Immature natural killer cell (primary cell): ENCODE measurements around the gene ATXN1L. TPM values are rescaled to one million over a fixed set of nuclear protein-coding genes. Genes with fewer than 3 reads are reported as not detected.
A peak's percentile ranks its signal among the peaks of the same experiment; 100 is the strongest.
"Not testable (repeated sequence)": the region's sequence is repeated elsewhere in the genome, so short reads cannot be mapped to it uniquely, and the experiment has no call there.

ENCODE experiments used
- DNase-seq, 3 donors: peaks; one replicate each; pipeline ENCODE4 v3.0.0; 2022; ENCODE audit warnings: mixed read lengths in 1 of 3
- H3K27ac Mint-ChIP-seq, 6 donors: one replicate each; pipeline ENCODE4 v1.8.0; 2020; ENCODE audit warnings: mixed read lengths in 6 of 6, mild to moderate bottlenecking in 5 of 6, inconsistent platforms in 4 of 6, moderate library complexity in 3 of 6
- H3K27me3 Mint-ChIP-seq, 3 donors: one replicate each; pipeline ENCODE4 v1.8.0; 2020 to 2021; ENCODE audit warnings: low read depth in 3 of 3, mild to moderate bottlenecking in 3 of 3, mixed read lengths in 3 of 3, moderate library complexity in 3 of 3, inconsistent platforms in 1 of 3
- H3K36me3 Mint-ChIP-seq, 3 donors: one replicate each; pipeline ENCODE4 v1.8.0; 2020; ENCODE audit warnings: mixed read lengths in 3 of 3, inconsistent platforms in 2 of 3, mild to moderate bottlenecking in 2 of 3
- H3K4me1 Mint-ChIP-seq, 2 donors: one replicate each; pipeline ENCODE4 v1.8.0; 2020; ENCODE audit warnings: inconsistent platforms in 2 of 2, mild to moderate bottlenecking in 2 of 2, mixed read lengths in 2 of 2, moderate library complexity in 1 of 2
- H3K4me3 Mint-ChIP-seq, 5 donors: one replicate each; pipeline ENCODE4 v1.8.0; 2020; ENCODE audit warnings: mild to moderate bottlenecking in 5 of 5, mixed read lengths in 5 of 5, inconsistent platforms in 3 of 5, moderate library complexity in 3 of 5
- H3K9me3 Mint-ChIP-seq, 6 donors: one replicate each; pipeline ENCODE4 v1.8.0; 2020; ENCODE audit warnings: mild to moderate bottlenecking in 6 of 6, mixed read lengths in 6 of 6, inconsistent platforms in 4 of 6, moderate library complexity in 3 of 6
- polyA plus RNA-seq, 3 donors: library from polyadenylated mRNA; unstranded; fragments of 300-500 nt; fragmentation: Illumina TruSeq; gene quantifications; one replicate each; pipeline ENCODE4 v1.2.3, GENCODE V29; 2021

The ATXN1L gene, protein sequence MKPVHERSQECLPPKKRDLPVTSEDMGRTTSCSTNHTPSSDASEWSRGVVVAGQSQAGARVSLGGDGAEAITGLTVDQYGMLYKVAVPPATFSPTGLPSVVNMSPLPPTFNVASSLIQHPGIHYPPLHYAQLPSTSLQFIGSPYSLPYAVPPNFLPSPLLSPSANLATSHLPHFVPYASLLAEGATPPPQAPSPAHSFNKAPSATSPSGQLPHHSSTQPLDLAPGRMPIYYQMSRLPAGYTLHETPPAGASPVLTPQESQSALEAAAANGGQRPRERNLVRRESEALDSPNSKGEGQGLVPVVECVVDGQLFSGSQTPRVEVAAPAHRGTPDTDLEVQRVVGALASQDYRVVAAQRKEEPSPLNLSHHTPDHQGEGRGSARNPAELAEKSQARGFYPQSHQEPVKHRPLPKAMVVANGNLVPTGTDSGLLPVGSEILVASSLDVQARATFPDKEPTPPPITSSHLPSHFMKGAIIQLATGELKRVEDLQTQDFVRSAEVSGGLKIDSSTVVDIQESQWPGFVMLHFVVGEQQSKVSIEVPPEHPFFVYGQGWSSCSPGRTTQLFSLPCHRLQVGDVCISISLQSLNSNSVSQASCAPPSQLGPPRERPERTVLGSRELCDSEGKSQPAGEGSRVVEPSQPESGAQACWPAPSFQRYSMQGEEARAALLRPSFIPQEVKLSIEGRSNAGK
- 10 to 100 TPM in 1 of 3 donors, 1 to 10 TPM in 2; 9.6 to 18.6 (median 9.8) TPM for polyA plus RNA-seq

DNA sequence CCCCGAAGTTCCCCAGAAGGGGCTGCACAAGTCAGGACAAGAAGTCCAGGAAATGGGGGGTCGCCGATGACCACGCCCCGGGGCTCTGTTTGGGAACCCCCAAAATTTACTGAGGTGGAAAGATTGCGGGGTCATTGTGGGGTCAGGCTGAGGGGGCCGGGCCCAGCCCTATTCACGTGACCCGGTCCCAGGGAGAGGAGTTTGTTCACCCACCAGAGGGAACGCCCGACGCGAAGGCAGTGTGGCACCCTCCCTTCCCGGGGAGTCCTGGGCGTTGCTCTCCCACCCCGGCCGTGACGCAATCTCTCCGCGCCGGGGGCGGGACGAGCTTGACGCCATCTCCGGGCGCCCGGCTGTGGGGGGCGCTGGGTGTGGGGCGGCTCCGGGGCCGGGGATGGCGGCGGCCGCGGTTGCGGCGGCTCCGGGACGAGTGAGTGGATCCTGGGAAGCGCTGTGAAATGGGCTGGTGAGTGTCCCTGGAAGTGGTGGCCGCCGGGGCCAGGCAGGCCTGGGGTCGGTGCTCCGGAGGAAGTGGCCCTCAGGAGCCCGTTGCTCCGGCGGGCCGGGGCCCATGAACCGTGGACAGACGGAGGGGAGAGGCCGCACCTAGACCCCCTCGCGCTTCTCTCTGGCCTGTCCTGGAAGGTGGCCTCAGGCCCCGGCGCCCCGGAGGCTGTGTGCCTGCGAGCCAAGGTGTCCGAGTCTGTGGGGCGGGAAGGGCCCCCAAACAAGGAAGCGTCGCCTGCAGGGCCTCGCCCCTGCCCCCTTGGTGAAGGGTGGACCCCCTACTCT is at the start of gene ATXN1L:
Gene ATXN1L, plus strand, starts transcription at position 338 of the 792 bp plus-strand sequence. CDS start 3,765 bp downstream, outside the sequence.
- peak; percentile 93 to 94 (median 94) for DNase-seq
- Mint-ChIP-seq H3K27ac (peak within 1 kb of the TSS; percentile 91 to 96 (median 94)), H3K27me3 (peaks cover 8 to 14% (median 9%) of the 10 kb centered on the region in 3 donors), H3K36me3 (peaks cover 8 to 19% (median 16%) of the 10 kb centered on the region in 3 donors), H3K4me3 (peak within 1 kb of the TSS; percentile 90 to 92 (median 91)), H3K4me1 (peaks cover 33 to 35% of the 10 kb centered on the region in 2 donors), H3K9me3 (no peaks in the 10 kb centered on the region)

DNA sequence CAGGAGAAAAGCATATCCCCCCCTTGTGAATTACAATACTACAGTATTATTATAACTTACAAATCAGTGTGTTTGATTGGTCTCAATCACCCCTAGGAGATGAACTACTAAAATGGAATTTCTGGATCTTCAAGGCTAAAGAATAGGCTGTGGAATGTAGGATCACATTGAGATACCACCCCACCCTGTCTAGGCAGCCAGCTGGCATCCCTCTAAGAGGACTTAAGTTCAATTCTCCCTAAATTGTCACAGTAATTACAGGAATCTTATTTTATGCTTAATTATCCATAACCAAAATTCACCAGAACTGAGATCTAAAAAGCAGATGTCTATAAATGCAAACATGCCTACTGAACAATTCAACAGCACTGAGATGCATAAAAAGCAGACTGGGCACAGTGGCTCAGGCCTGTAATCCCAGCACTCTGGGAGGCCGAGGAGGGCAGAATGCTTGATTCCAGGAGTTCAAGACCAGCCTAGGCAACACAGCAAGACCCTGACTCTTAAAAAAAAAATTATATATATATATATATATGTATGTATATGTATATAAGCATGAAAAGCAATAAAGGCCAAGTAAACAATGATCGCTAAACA is 49.2 kb upstream of the ATXN1L start:
- H3K9me3 Mint-ChIP-seq = no peaks in the 10 kb centered on the region
- H3K27me3 Mint-ChIP-seq = peaks cover 0 to 6% (median 0%) of the 10 kb centered on the region in 3 donors
- peak overlapping the region in 3 of 6 donors; percentile 15 to 59 (median 15) for H3K27ac Mint-ChIP-seq
- DNase-seq = no peak
- no peak overlapping the region for H3K4me3 Mint-ChIP-seq
- H3K4me1 Mint-ChIP-seq = peaks cover 49 to 55% of the 10 kb centered on the region in 2 donors
- peaks cover 0 to 6% (median 0%) of the 10 kb centered on the region in 3 donors for H3K36me3 Mint-ChIP-seq

DNA sequence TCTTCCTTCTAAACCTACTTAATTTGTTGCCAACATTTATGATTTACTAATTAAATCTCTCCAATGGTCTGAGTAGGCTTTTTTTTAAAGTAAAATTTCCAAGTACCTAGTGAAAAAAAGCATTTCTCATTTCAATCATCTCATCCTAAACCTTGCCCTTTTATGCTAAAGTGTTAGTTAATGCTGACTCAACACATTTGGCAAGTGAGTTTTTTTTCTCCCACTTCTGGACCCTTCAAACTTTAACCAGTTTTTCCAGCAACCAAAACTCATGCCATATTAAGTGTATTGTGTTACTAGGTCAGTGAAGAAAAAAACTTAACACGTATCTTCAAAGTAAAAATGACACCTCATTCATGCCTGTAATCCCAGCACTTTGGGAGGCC is 42.5 kb upstream of the ATXN1L start:
- Mint-ChIP-seq H3K4me1 (peaks cover 32 to 34% of the 10 kb centered on the region in 2 donors), H3K27me3 (peaks cover 3 to 15% (median 8%) of the 10 kb centered on the region in 3 donors), H3K36me3 (peaks cover 0 to 3% (median 0%) of the 10 kb centered on the region in 3 donors), H3K9me3 (no peaks in the 10 kb centered on the region), H3K4me3 (no peak overlapping the region), H3K27ac (peak overlapping the region in 2 of 6 donors; percentile 7 to 73)
- DNase-seq = no peak

DNA sequence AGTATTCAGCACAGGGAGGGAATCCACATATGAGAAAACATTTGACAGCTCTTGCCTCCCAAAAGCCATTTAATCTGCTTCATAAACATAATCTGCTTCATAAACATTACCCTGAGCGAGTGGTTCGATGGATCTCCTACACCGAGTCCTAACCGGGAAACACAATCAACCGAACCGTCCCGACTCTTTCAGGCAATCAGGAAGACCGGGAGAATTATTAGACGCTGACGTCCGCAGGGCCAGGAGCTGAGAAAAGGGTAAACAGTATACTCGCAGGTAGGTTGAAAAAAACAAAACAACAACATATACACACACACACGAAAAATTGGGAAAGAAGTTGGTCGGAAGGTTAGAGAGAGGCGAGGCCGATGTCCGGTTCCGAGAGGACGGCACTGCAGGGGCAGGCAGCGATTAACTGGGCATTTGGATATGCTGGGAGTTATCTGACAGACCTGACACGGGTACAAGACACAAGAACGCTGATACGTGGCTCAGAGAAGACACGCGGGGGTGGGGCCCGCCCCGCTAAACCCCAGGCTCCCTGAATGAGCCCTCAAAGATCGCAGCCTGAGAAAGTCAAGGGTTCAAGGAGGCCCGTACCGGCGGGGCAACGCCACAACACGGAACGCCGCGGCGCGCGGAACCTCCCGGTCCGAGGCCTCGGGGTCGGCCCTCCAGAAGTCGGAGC is 37.7 kb upstream of the ATXN1L start:
- no peaks in the 10 kb centered on the region for H3K9me3 Mint-ChIP-seq
- H3K36me3 Mint-ChIP-seq = peaks cover 0 to 3% (median 0%) of the 10 kb centered on the region in 3 donors
- no peak for DNase-seq
- peak overlapping the region; percentile 96 to 100 (median 98) for H3K27ac Mint-ChIP-seq
- H3K4me3 Mint-ChIP-seq = peak overlapping the region; percentile 91 to 98 (median 93)
- peaks cover 38 to 39% of the 10 kb centered on the region in 2 donors for H3K4me1 Mint-ChIP-seq
- peaks cover 8 to 23% (median 20%) of the 10 kb centered on the region in 3 donors for H3K27me3 Mint-ChIP-seq

DNA sequence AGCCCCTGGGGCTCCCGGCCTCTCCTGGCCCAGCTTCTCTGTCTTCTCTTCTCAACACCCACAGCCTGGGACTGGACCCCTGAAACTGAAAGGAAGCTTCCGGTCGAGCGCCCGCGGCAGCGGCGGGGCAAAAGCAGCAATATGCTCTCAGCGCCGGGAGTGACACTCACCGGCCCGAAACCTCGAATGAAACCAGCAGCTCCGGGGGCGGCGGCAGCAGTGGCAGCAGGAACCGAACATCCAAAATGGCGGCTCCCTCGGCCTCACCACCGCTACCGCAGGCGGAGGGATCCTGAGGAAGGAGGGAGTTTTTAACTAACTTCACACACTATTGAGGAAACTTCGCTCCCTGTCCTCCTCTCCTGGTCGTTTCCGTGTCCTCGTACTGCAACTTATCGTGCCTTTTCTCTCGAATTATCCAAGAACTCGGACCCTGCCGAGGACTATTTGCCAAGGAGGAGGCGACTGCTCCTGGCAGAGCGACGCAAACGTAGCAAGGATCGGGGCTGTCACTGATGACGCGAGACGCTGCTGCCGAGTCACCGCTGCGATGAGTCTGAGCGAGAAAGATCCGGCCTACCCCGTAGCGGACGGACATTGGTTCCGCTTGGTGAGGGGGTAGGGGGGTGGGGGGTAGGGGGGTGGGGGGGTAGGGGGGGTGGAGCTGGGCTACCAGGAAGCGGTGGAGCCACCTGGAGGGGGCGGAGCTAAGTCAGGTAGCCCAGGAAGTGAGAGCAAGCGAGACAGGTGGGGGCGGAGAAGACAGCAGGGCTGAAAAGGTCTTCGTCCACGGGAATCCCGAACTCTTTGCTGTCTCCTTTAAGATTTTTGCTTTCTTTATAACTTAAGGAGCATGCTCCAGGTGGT is 37.0 kb upstream of the ATXN1L start, which contains the start of gene AP1G1:
Gene AP1G1, minus strand, starts transcription at position 242 of the 867 bp plus-strand sequence. CDS start 19,355 bp downstream, outside the sequence.
- Mint-ChIP-seq H3K4me3 (peak within 1 kb of the TSS; percentile 91 to 98 (median 93)), H3K9me3 (no peaks in the 10 kb centered on the region), H3K4me1 (peaks cover 33 to 34% of the 10 kb centered on the region in 2 donors), H3K27ac (peak within 1 kb of the TSS; percentile 96 to 100 (median 98)), H3K36me3 (no peaks in the 10 kb centered on the region), H3K27me3 (peaks cover 8 to 23% (median 20%) of the 10 kb centered on the region in 3 donors)
- DNase-seq = peak; percentile 91 to 95 (median 95)

DNA sequence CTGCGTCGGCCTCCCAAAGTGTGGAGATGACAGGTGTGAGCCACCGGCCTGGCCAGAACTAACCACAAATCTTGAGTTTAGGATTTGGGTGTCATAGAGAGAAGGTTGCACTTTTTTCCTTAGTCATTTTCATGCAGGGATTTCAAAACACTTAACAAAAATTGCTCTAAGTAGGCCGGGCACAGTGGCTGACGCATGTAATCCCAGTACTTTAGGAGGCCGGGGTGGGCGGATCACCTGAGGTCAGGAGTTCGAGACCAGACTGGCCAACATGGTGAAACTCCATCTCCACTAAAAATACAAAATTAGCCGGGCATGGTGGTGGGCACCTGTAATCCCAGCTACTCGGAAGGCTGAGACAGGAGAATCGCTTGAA is 35.6 kb upstream of the ATXN1L start:
- not testable (repeated sequence) for H3K9me3 Mint-ChIP-seq, H3K36me3 Mint-ChIP-seq, DNase-seq
- peak overlapping the region; percentile 7 to 93 (median 43) for H3K4me3 Mint-ChIP-seq
- H3K27me3 Mint-ChIP-seq = peaks cover 7 to 22% (median 20%) of the 10 kb centered on the region in 3 donors
- H3K4me1 Mint-ChIP-seq = peaks cover 31 to 33% of the 10 kb centered on the region in 2 donors
- peak overlapping the region; percentile 45 to 100 (median 98) for H3K27ac Mint-ChIP-seq

DNA sequence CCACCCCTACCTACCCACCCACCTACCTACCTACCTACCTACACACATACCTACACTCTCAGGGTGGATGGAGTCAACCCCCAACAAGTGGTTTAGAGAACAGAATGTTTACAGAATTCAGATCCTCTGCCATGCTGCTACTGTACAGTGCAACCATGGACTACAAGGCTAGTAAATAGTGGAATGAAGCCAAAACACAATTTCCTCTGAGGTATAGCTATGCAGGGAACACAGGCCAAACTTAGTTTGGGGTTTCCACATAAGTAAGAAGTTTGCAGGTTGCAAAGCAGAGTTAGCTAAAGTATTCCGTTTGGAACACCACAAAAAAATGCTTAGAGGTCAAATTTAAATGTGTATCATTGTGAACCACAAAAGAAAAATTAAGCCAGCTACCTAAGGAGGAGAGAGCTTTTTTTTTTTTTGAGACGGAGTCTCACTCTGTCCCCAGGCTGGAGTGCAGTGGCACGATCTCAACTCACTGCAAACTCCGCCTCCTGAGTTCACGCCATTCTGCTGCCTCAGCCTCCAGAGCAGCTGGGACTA is 34.4 kb upstream of the ATXN1L start:
- peaks cover 27% of the 10 kb centered on the region in 2 donors for H3K4me1 Mint-ChIP-seq
- no peak for DNase-seq
- H3K27me3 Mint-ChIP-seq = peaks cover 6 to 22% (median 20%) of the 10 kb centered on the region in 3 donors
- no peaks in the 10 kb centered on the region for H3K9me3 Mint-ChIP-seq
- H3K36me3 Mint-ChIP-seq = no peaks in the 10 kb centered on the region
- no peak overlapping the region for H3K27ac Mint-ChIP-seq
- no peak overlapping the region for H3K4me3 Mint-ChIP-seq

DNA sequence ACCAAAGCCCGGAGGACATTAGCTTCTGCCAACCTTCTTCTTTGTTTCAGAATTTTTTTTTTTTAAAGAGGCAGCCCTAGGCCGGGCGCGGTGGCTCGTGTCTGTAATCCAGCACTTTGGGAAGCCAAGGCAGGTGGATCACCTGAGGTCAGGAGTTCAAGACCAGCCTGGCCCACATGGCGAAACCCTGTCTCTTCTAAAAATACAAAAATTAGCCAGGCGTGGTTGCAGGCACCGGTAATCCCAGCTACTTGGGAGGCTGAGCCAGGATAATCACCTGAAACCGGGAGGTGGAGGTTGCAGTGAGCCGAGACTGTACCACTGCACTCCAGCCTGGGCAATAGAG is 28.6 kb upstream of the ATXN1L start:
- not testable (repeated sequence) for H3K36me3 Mint-ChIP-seq, H3K27ac Mint-ChIP-seq, DNase-seq, H3K27me3 Mint-ChIP-seq, H3K4me3 Mint-ChIP-seq, H3K4me1 Mint-ChIP-seq, H3K9me3 Mint-ChIP-seq

DNA sequence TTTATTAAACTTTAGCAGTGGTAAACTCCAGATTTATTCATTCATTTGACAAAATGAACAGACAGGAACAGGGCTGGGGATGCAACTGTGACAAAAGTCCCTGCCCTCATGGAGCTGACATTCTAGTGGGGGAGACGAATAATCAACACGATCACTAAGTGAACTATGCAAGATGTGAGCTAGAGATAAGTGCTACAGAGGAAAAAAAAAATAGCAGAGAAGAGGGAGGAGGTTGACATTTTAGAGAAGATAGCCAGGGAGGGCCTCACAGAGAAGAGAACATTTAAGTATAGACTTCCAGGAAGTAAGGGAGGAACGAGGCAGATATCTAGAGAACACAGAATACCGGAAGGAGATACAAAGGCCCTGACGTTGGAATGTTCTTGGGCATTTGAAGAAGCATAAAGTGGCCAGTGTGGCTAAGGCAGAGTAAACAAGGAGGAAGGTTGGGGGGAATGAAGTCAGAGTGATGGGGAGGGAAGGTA is 19.2 kb upstream of the ATXN1L start:
- Mint-ChIP-seq H3K27ac (no peak overlapping the region), H3K27me3 (no peaks in the 10 kb centered on the region), H3K9me3 (no peaks in the 10 kb centered on the region), H3K4me3 (no peak overlapping the region), H3K36me3 (peaks cover 0 to 16% (median 8%) of the 10 kb centered on the region in 3 donors), H3K4me1 (no peaks in the 10 kb centered on the region)
- DNase-seq = no peak

DNA sequence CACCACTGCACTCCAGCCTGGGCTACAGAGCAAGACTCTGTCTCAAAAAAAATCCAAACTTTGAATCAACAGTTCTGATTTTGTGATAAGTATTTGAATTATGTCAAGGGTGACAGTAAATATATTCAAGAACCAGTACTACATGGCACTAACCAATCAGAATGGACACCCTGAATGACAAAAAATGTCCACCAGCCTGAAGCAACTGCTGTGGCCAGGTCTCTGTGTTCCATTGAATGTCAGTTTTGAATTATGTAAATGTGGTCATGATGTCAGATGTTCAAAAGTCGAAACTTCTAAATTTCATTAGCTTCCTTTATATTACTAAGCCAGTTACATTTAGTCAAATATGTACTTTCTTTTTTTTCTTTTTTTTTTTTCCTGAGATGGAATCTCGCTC is 15.4 kb upstream of the ATXN1L start:
- H3K4me1 Mint-ChIP-seq = no peaks in the 10 kb centered on the region
- H3K4me3 Mint-ChIP-seq = no peak overlapping the region
- peaks cover 3 to 8% (median 8%) of the 10 kb centered on the region in 3 donors for H3K36me3 Mint-ChIP-seq
- DNase-seq = no peak
- H3K27me3 Mint-ChIP-seq = peaks cover 0 to 1% (median 0%) of the 10 kb centered on the region in 3 donors
- H3K9me3 Mint-ChIP-seq = no peaks in the 10 kb centered on the region
- H3K27ac Mint-ChIP-seq = no peak overlapping the region

DNA sequence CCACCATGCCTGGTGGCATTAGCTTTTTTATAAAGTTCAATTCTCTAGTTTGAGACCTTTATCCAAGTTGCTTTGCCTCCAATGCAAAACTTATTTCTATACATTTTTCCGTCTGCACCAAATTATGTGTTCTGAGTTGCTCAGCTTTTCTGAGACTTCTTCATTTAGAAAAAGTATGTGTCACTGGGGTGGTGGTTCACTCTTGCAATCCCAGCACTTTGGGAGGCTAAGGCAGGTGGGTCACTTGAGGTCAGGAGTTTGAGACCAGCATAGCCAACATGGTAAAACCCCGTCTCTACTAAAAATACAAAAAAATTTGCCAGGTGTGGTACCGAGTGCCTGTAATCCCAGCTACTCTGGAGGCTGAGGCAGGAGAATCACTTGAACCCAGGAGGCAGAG is 14.1 kb upstream of the ATXN1L start:
- H3K27ac Mint-ChIP-seq, H3K9me3 Mint-ChIP-seq, H3K27me3 Mint-ChIP-seq: not testable (repeated sequence)

DNA sequence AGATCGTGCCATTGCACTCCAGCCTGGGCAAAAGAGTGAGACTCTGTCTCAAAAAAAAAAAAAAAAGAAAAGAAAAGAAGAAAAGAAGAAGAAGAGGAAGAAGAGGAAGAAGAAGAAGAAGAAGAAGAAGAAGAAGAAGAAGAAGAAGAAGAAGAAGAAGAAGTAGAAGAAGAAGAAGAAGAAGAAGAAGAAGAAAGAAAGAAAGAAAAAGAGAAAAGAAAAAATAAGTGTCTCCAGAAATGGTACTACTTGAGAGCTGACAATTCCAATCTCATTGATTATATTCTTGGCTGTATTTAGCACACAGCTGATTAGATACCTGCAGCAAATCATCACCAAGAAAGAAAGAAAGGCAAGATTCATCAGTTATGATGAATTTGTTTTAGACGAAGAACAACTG is 13.7 kb upstream of the ATXN1L start:
- H3K27ac Mint-ChIP-seq, H3K9me3 Mint-ChIP-seq, DNase-seq, H3K4me1 Mint-ChIP-seq, H3K27me3 Mint-ChIP-seq, H3K36me3 Mint-ChIP-seq, H3K4me3 Mint-ChIP-seq: not testable (repeated sequence)

More for the DNA sequence above, 14.1 kb upstream of the ATXN1L start:
- not testable (repeated sequence) for H3K36me3 Mint-ChIP-seq, H3K4me3 Mint-ChIP-seq, H3K4me1 Mint-ChIP-seq, DNase-seq
